WI38 (cell line): ENCODE results near the gene AKAP8.

Experiments
- H3K4me3 ChIP-seq: 2 replicates; pipeline ENCODE4 v1.5.1; 2011; ENCODE audit warnings: low read depth, mild to moderate bottlenecking, control low read depth, low read length
- TF ChIP-seq, protein P1 (sequence below): IDR thresholded peaks from 2 replicates; pipeline ENCODE4 v1.5.1; 2012; ENCODE audit warnings: low read depth, mild to moderate bottlenecking, control low read depth, low read length

The AKAP8 gene

DNA sequence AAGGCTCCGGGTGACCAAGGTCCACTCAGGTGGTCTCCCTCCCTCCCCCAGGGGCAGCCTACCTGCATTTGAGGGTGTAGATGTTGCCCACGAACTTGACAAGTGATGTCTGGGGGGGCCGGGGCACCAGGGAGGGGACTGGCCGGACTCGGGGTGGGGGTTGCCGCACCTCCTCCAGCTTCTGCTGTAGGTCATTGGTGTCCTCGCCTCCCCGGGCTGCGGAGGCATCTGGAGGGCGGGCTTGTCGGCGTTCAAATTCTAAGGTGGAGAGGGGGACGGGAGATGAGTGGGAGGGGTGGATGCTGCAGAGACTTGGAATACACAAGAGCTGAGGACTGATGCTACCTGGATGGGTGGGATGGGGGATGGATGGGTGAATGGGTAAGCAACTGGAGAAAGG, 44.5 kb upstream of the AKAP8 start:
- H3K4me3 ChIP-seq: no peak overlapping the region
- TF ChIP-seq, protein P1, sequence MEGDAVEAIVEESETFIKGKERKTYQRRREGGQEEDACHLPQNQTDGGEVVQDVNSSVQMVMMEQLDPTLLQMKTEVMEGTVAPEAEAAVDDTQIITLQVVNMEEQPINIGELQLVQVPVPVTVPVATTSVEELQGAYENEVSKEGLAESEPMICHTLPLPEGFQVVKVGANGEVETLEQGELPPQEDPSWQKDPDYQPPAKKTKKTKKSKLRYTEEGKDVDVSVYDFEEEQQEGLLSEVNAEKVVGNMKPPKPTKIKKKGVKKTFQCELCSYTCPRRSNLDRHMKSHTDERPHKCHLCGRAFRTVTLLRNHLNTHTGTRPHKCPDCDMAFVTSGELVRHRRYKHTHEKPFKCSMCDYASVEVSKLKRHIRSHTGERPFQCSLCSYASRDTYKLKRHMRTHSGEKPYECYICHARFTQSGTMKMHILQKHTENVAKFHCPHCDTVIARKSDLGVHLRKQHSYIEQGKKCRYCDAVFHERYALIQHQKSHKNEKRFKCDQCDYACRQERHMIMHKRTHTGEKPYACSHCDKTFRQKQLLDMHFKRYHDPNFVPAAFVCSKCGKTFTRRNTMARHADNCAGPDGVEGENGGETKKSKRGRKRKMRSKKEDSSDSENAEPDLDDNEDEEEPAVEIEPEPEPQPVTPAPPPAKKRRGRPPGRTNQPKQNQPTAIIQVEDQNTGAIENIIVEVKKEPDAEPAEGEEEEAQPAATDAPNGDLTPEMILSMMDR: no peak

DNA sequence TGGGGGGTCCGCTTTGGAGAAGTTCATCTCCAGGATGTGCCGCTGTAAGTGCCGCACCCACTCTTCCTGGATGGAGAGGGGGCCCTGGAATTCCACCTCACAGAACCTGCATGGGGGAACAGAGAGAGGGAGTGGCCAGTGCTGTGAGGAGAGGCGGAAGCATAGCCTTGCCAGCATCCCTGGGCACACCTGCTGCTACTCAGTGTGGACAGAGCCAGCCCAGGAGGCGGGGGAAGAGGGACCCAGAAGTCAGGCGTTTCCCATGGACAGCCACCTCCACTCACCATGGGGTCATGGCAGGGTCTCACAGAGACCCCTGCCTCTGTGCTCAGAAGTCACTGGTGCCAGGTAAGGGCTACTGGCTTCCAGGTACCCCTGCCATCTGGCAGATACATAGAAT, 43.5 kb upstream of the AKAP8 start:
- TF ChIP-seq, protein P1: no peak
- no peak overlapping the region for H3K4me3 ChIP-seq

DNA sequence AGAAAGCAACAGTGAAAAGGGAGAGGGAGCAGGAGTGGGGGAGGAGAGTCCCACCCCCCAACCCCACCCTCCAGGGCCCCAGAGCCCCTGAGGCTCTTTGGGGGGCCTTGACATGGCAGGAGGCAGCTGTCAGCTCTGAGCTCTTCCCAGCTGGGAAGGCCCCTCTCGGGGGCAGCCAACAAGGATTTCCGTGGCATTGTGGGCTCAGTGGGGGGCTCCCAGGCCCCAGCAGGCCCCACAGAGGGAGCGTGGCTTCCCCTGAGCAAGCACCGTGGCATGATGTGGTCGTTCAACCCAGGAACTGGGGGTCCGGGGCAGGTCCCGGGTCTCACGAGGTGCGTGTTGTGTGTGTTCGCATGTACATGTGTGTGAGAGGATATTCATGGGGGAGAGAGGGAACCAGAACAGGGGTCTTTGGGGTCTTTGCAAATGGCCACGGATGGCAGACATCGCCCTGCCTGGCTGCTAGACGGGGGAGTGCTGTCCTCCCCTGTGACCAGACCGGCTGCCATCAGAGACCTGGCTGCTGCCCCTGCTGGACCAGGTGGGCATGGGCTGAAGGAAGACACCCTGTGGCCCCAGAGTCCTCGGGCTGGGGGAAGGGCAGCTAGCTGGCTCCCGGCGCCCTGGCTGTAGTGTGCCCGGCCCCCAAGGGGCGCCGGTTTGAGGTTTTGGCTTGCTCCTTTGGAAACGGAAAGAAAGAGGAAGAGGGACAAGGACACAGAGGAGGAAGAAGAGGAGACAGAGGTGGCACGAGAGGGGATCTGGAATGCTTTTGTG, 42.9 kb upstream of the AKAP8 start:
- TF ChIP-seq, protein P1: no peak
- no peak overlapping the region for H3K4me3 ChIP-seq

DNA sequence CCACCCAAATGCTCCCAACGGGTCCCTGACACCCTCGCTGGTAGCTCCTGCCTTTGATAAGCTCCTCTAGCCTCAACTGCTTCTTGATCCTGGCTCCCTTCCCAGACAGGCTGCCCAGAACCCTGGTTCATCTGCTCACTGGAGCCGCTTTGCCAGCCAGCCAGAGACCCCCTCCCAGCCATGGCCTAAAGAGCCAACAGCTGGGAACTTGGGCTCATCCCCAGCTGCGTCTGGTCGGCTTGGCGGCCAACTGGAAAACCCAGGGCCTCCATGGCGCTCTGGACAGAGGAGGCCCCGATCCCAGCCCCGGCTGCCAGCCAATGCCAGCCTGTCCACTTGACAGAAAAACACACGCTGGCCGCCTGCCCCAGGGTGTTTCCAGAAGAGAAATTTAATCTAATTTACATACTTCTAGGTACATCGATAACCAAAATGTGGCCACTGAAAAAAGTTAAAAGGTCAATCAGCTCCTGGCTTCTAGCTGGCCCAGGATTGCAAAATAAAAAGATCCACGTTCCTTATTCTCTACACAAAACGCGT, 42.2 kb upstream of the AKAP8 start:
- H3K4me3 ChIP-seq: no peak overlapping the region
- TF ChIP-seq, protein P1: no peak

DNA sequence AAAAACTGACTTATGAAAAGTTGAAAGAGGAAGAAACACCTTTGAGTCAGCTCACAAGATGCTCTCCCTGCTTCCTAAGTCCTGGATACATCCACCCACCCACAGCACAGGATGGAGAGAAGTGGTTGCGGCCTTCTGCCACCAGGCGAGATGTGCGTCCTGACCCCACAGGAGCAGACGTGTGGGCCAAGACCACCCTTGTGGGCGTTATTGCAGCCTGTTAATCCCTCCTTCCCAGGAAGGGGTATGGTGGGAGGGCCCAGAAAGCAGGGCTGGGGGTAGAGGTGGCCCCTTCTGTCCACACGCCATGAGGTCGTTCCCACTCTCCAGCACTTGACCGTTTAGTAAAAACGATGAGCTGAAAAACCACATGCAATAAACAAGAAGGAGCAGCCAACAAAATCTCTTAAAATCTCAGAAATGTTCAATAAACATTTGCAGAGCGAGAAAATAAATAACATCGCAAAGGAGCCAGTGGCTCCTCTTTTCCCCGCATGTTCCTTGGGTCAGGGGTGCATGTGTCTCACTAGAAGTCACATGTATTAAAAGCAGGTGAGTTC, 41.6 kb upstream of the AKAP8 start:
- H3K4me3 ChIP-seq: no peak overlapping the region
- TF ChIP-seq, protein P1: no peak

DNA sequence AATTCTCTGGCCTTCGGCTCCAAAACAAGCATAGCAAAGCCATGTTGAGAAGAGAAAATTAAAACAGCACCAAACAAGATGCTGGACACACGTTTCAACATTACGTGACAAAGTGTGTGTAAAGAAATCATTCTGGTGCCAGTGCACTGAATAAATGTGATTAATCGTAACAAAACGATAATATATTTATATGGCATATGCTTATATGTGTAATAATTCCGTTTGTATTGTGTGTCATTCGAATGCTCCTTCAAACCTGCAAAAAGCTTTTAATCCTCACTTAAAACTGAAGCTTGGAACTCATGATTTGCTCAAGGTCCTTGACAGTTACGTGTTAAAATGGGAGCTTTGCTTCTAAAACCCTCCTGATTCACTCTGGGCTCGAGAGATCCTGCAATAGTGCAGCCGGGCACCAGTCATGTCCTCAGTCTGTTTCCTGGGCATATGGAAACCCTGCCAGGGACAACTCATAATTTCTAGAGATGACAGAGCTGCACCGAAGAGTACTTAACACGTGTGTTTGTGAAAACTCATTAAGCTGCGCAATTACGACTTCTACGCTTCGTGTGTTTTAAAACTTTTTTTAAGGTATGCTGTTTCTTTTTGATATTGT, 39.9 kb upstream of the AKAP8 start:
- H3K4me3 ChIP-seq: peak overlapping the region; percentile 57
- TF ChIP-seq, protein P1: no peak
